ENCODE data around the gene RAI1. TPM values are rescaled to one million over a fixed set of nuclear protein-coding genes. Genes with fewer than 3 reads are reported as not detected.

RAI1 gene
- total and polyA plus RNA-seq, 2 of the 13 experiments (the other 11 are each of a cell fraction or from before 2014, with no cell fraction given), result 3.4 to 5.2 TPM

GRCh38 chr17:17781591-17782496 is 100.6 kb downstream of the RAI1 start:
- H3K27ac ChIP-seq (ENCODE audit: extremely low read length, insufficient read depth, low read length), result no peak overlapping the region
- intact Hi-C loops (cut with micrococcal nuclease; ENCODE audit: unreplicated experiment) (no loop called here), in situ Hi-C loops (cut with HindIII; ENCODE audit: extremely low pct_ligation_motif_present, low pct_unique_long_range_greater_than_20kb) (no loop called here)
- 12% methylated on average over 16 of the region's 88 CpGs for WGBS (ENCODE audit: low lambda C conversion rate)
- CTCF ChIA-PET (ENCODE audit: low intra/inter-chr PET ratio, low total read pairs), result no interaction called here
- FAIRE-seq, result no peak
- H3K9ac ChIP-seq (ENCODE audit: insufficient read depth, low read depth, low read length), result peak overlapping the region; percentile 42
- ATAC-seq, result peak; percentile 44
- no peak for DNase-seq (ENCODE audit: low spot score)
- H2AFZ ChIP-seq (ENCODE audit: low read length), result no peak overlapping the region
- H3K9me3 ChIP-seq (ENCODE audit: low read length), result no peaks in the 10 kb centered on the region
- no peaks in the 10 kb centered on the region for H3K27me3 ChIP-seq (ENCODE audit: control insufficient read depth in 1 of 2, insufficient read depth in 2 of 2, low read length in 2 of 2)
- peaks cover 3% of the 10 kb centered on the region for H3K79me2 ChIP-seq (ENCODE audit: insufficient read depth, low read length)
- BruUV-seq (replicated peaks), result no TSS peak
- peak overlapping the region; percentile 60 to 74 (median 64); a peak in 5 of 6 replicates for H3K4me3 ChIP-seq (replicated peaks in 1 of 3; ENCODE audit: insufficient read depth in 1 of 3, low read depth in 2 of 3, low read length in 3 of 3)
- H4K20me1 ChIP-seq (ENCODE audit: insufficient read depth, low read length), result peaks cover 46% of the 10 kb centered on the region
- POLR2A ChIA-PET, result no interaction called here
- peaks cover 78% of the 10 kb centered on the region for H3K4me1 ChIP-seq (ENCODE audit: insufficient read depth, low read length)
- H3K4me2 ChIP-seq (ENCODE audit: low read depth, low read length), result peak overlapping the region; percentile 79
- no peaks in the 10 kb centered on the region for H3K36me3 ChIP-seq (replicated peaks in 1 of 2; ENCODE audit: control insufficient read depth in 1 of 2, insufficient read depth in 2 of 2, low read length in 2 of 2)
- no peak for TF ChIP-seq PPARG (CRISPR knock-in tag; conservative IDR thresholded peaks at IDR 0.05)
- no peak for TF ChIP-seq PAXIP1 (CRISPR knock-in tag; conservative IDR thresholded peaks at IDR 0.05)
- TF ChIP-seq YY1 (IDR thresholded peaks at IDR 0.05; ENCODE audit: insufficient read depth, insufficient replicate concordance, low read depth, low read length), result no peak
- no peak for TF ChIP-seq ZNF652 (CRISPR knock-in tag; IDR thresholded peaks at IDR 0.05; ENCODE audit: borderline replicate concordance, low read depth)
- TF ChIP-seq ZNF678 (CRISPR knock-in tag; IDR thresholded peaks at IDR 0.05), result no peak
- 0 out of 2 replicates have a peak, but pooled peaks have one; percentile 15 for TF ChIP-seq PITX1 (CRISPR knock-in tag; IDR thresholded peaks at IDR 0.05)
- peak; percentile 44; the same call in 1 of the 2 replicates for TF ChIP-seq ZSCAN21 (CRISPR knock-in tag; IDR thresholded peaks at IDR 0.05; ENCODE audit: borderline replicate concordance)
- TF ChIP-seq CEBPZ (IDR thresholded peaks at IDR 0.05; ENCODE audit: low read length), result no peak
- TF ChIP-seq ZNF275 (CRISPR knock-in tag; IDR thresholded peaks at IDR 0.05; ENCODE audit: borderline replicate concordance), result no peak
- no peak for TF ChIP-seq RAD21 (CRISPR knock-in tag; IDR thresholded peaks at IDR 0.05)
- 0 out of 2 replicates have a peak, but pooled peaks have one; percentile 46 for TF ChIP-seq ZBTB10 (CRISPR knock-in tag; IDR thresholded peaks at IDR 0.05; ENCODE audit: borderline replicate concordance)

Data from HepG2 (cell line).